ENCODE data around the gene F2. TPM values are rescaled to one million over a fixed set of nuclear protein-coding genes. Genes with fewer than 3 reads are reported as not detected.

The F2 gene
- total and polyA plus RNA-seq, 2 of the 13 experiments (the other 11 are each of a cell fraction or from before 2014, with no cell fraction given) = 330 to 801 TPM

- Histone ChIP-seq H4K20me1 (ENCODE audit: insufficient read depth, low read length) (peaks cover 23% of the 10 kb centered on the region), H3K27me3 (ENCODE audit: control insufficient read depth in 1 of 2, insufficient read depth in 2 of 2, low read length in 2 of 2) (no peaks in the 10 kb centered on the region), H3K4me1 (ENCODE audit: insufficient read depth, low read length) (no peaks in the 10 kb centered on the region), H2AFZ (ENCODE audit: low read length) (no peak overlapping the region), H3K9me3 (ENCODE audit: low read length) (no peaks in the 10 kb centered on the region), H3K4me2 (ENCODE audit: low read depth, low read length) (no peak overlapping the region), H3K27ac (ENCODE audit: extremely low read length, insufficient read depth, low read length) (no peak overlapping the region), H3K9ac (ENCODE audit: insufficient read depth, low read depth, low read length) (no peak overlapping the region), H3K4me3 (replicated peaks in 1 of 3; ENCODE audit: insufficient read depth in 1 of 3, low read depth in 2 of 3, low read length in 3 of 3) (no peak overlapping the region), H3K79me2 (ENCODE audit: insufficient read depth, low read length) (peaks cover 3% of the 10 kb centered on the region), H3K36me3 (replicated peaks in 1 of 2; ENCODE audit: control insufficient read depth in 1 of 2, insufficient read depth in 2 of 2, low read length in 2 of 2) (peaks cover 31 to 57% of the 10 kb centered on the region in 2 experiments)
- ATAC-seq = no peak
- FAIRE-seq = no peak
- no TSS peak for BruUV-seq (replicated peaks)
- no peak for DNase-seq (ENCODE audit: low spot score)
- CTCF ChIA-PET (ENCODE audit: low intra/inter-chr PET ratio, low total read pairs) = no interaction called here
- POLR2A ChIA-PET = interaction anchor here (1.4 to 4.8 kb wide), 8 partner anchors 8 to 68 kb away, joined by 3 to 38 read pairs (median 8); partner anchors contain the start of genes ARHGAP1, F2 and ZNF408
- 100% methylated on average over 2 of the region's 2 CpGs for WGBS (ENCODE audit: low lambda C conversion rate)
- intact Hi-C loops (cut with micrococcal nuclease; ENCODE audit: unreplicated experiment) (no loop called here), in situ Hi-C loops (cut with HindIII; ENCODE audit: extremely low pct_ligation_motif_present, low pct_unique_long_range_greater_than_20kb) (no loop called here)
- TF ChIP-seq WIZ (CRISPR knock-in tag; IDR thresholded peaks at IDR 0.05) = no peak
- TF ChIP-seq PAF1 (CRISPR knock-in tag; IDR thresholded peaks at IDR 0.05) = peak; percentile 88
- peak; percentile 59 for TF ChIP-seq POLR2G (IDR thresholded peaks at IDR 0.05; ENCODE audit: low read depth, low read length)
- no peak for TF ChIP-seq ZNF703 (CRISPR knock-in tag; IDR thresholded peaks at IDR 0.05; ENCODE audit: borderline replicate concordance)
- TF ChIP-seq, protein P1, sequence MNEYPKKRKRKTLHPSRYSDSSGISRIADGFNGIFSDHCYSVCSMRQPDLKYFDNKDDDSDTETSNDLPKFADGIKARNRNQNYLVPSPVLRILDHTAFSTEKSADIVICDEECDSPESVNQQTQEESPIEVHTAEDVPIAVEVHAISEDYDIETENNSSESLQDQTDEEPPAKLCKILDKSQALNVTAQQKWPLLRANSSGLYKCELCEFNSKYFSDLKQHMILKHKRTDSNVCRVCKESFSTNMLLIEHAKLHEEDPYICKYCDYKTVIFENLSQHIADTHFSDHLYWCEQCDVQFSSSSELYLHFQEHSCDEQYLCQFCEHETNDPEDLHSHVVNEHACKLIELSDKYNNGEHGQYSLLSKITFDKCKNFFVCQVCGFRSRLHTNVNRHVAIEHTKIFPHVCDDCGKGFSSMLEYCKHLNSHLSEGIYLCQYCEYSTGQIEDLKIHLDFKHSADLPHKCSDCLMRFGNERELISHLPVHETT (CRISPR knock-in tag; conservative IDR thresholded peaks at IDR 0.05) = no peak
- TF ChIP-seq HES4 (CRISPR knock-in tag; IDR thresholded peaks at IDR 0.05; ENCODE audit: borderline replicate concordance) = no peak
- TF ChIP-seq ZMYM4 (CRISPR knock-in tag; IDR thresholded peaks at IDR 0.05) = no peak
- TF ChIP-seq CERS6 (CRISPR knock-in tag; IDR thresholded peaks at IDR 0.05) = no peak
- no peak for TF ChIP-seq DZIP1 (CRISPR knock-in tag; IDR thresholded peaks at IDR 0.05)
- 0 out of 2 replicates have a peak, but pooled peaks have one; percentile 37 for TF ChIP-seq MBD4 (IDR thresholded peaks at IDR 0.05; ENCODE audit: borderline replicate concordance, low read length)
- TF ChIP-seq MTF2 (CRISPR knock-in tag; IDR thresholded peaks at IDR 0.05; ENCODE audit: borderline replicate concordance) = no peak
- peak; percentile 96 for TF ChIP-seq RBM22 (optimal IDR thresholded peaks at IDR 0.05; ENCODE audit: low read length)
- TF ChIP-seq SIX4 (CRISPR knock-in tag; IDR thresholded peaks at IDR 0.05) = no peak
- no peak for TF ChIP-seq REPIN1 (CRISPR knock-in tag; IDR thresholded peaks at IDR 0.05; ENCODE audit: borderline replicate concordance, low read depth)
- TF ChIP-seq ZNF232 (CRISPR knock-in tag; IDR thresholded peaks at IDR 0.05; ENCODE audit: borderline replicate concordance) = no peak
- TF ChIP-seq SMAD1 (CRISPR knock-in tag; IDR thresholded peaks at IDR 0.05; ENCODE audit: borderline replicate concordance, low read depth) = no peak
- TF ChIP-seq IRF2 (CRISPR knock-in tag; IDR thresholded peaks at IDR 0.05) = no peak
- no peak for TF ChIP-seq NONO (IDR thresholded peaks at IDR 0.05)
- TF ChIP-seq NONO (CRISPR knock-in tag; conservative IDR thresholded peaks at IDR 0.05) = peak; percentile 28; the same call in 1 of the 2 replicates
- TF ChIP-seq PHF20 (CRISPR knock-in tag; IDR thresholded peaks at IDR 0.05) = no peak
- TF ChIP-seq KDM2A (CRISPR knock-in tag; IDR thresholded peaks at IDR 0.05; ENCODE audit: borderline replicate concordance, low read depth) = no peak
Measured at GRCh38 chr11:46743043-46743442, 24.0 kb downstream of the F2 start.
